HG03039 (cell line): ENCODE results near the gene LGI2.

Experiments
- ATAC-seq: cut with Tn5 transposase; IDR thresholded peaks from one replicate; pipeline ENCODE4 v1.9.1; 2021; ENCODE audit warnings: mild to moderate bottlenecking, moderate library complexity; ENCODE audit not compliant: unreplicated experiment

Gene LGI2

DNA sequence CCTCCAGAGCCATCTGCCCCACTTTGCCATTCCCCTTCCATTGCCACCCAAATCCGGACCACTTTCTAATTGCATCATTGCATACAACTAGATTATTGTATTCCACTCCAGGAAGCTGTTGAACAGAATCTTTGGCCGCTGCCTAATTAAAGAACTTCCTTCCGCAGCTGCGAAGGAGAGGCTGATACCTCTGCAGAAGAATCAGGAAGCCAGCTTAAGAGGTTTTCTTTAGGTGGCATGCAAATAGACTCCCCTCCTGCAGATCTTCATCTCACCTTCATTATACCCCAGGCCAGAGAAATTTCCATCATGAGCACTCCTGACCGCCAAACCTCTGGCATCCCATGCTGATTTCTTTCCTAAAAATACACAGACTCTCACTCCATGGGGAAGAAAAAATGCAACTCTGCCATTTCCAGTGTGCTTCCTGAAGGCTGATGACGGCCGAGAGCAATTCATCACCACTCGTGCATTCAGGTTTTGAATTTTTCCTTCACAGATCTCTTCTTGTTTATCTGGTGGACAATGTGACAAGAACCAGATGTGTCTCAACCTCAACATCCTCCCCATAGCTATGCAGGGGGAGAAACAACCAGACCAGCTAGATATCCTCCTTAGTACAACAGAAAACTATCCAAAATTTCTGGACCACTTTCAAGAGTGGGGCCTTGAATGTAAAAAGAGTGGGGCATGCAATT, 31.2 kb downstream of the LGI2 start:
- no peak for ATAC-seq

DNA sequence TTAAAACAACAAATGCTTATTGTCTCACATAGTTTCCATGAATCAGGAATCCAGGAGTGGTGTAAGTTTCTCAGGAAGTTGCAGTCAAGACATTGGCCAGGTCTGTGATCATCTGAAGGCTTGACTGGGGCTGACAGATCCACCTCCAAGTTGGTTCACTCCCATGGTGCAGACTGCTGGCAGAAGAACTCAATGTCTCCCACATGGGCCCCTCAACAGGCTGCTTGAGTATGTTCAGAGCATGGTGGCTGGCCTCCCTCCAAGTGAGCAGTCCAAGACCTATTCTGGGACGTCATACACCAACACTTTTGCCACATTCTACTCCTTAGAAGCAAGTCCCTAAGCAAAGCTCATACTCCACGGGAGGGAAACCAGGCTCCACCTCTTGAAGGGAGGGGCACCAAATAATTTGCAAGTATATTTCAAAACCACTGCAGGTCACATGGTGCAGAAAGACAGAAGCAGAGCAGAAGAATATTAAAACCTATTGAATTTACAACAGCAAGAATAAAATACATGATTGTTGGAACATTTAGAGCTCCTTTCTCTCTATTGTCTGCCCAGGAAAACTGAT, 35.3 kb downstream of the LGI2 start:
- no peak for ATAC-seq

DNA sequence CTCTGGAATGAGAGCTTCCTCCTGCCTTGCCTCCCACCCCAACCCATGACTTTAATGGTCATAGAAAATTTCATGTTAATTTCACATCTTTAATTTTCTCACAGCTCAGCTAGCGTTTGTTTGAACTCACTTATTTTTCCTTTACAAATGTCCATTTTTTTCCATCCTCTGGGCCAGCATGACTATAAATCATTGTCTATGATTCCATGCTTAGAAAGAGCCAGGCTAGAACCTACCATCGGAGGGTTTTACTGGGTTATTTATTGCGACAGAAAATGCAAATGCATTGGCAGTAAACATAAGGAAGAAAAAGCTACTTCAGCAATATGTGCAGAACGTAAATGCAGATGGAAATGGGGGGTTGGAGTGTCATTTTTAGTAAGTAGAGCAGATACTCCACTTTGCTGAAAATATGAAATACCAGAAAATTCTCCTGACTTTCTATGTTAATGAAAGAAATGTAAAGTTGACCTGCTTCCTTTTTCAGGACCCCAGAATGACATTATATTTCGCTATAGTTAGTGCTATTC, 37.1 kb downstream of the LGI2 start:
- ATAC-seq: no peak

DNA sequence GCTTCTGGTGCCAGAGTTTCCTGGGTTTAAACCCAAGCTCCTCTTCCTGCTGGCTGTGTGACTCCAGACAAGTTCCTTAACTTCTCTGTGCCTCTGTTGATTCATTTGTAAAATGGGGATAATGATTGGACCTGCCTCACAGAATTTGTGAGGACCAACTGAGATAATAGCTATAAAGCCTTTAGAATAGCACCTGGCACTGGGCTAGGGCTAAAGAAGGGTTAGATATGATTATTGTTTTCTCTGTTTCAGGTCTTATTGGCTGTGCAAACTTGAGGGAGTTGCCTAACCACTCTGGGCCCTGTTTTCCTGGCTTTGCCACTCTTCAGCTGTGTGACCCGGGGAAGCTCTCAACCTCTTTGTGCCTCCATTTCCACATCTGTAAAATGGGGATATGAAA, 37.8 kb downstream of the LGI2 start:
- no peak for ATAC-seq

DNA sequence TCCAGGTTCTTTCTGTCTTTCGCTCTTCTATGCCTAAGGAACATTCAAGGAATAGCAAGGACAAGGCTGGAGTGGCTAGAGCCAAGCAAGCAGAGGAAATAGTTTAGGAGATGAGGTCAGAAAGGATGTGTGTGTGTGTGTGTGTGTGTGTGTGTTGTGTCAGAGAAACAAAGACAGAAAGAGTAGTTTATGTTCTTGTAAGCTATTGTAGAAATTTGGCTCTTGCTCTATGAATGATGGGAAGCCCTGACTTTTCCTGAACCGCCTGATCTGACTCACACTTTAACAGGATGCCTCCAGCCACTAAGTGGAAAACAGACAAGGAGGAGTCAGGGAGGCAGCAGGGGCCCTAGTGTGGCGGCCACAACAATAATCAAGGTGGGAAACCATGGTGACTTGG, 39.7 kb downstream of the LGI2 start:
- ATAC-seq: no peak

DNA sequence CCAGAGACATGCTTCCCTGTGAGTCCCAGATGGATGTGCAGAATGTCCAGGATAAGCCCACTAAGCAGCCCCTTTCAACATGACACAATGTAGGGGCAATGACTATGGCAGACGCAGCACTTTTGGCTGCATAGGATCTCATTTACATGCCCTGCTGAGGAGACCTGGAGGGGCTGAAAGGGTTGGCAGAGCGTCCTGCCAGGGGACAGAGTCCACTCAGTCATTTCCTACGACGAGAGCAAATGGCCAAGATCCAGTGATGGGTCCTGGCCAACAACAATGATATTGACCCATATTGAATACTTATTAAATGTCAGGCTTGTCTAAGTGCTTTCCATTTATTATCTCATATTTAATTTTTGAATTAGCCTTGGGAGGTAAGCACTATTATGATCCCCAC, 41.4 kb downstream of the LGI2 start:
- no peak for ATAC-seq

DNA sequence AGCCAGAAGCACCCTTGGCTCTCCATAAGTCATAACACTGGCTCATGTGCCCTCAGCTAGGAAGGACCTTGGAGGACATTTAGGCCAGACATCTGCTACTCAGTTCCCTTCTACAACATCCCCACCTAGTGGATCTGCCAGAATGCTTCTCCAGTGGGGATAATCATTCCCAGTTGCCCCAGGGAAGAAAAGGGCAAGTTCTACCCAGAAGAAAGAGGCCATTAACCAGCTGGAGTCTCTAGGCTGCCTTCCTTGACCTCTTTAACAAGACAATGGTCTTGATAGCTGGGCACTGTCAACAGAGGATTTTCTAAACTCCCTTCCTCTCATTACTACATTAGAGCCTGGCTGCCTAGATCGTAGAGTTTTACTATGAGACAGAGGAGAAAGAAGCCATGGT, 42.0 kb downstream of the LGI2 start:
- ATAC-seq: no peak

DNA sequence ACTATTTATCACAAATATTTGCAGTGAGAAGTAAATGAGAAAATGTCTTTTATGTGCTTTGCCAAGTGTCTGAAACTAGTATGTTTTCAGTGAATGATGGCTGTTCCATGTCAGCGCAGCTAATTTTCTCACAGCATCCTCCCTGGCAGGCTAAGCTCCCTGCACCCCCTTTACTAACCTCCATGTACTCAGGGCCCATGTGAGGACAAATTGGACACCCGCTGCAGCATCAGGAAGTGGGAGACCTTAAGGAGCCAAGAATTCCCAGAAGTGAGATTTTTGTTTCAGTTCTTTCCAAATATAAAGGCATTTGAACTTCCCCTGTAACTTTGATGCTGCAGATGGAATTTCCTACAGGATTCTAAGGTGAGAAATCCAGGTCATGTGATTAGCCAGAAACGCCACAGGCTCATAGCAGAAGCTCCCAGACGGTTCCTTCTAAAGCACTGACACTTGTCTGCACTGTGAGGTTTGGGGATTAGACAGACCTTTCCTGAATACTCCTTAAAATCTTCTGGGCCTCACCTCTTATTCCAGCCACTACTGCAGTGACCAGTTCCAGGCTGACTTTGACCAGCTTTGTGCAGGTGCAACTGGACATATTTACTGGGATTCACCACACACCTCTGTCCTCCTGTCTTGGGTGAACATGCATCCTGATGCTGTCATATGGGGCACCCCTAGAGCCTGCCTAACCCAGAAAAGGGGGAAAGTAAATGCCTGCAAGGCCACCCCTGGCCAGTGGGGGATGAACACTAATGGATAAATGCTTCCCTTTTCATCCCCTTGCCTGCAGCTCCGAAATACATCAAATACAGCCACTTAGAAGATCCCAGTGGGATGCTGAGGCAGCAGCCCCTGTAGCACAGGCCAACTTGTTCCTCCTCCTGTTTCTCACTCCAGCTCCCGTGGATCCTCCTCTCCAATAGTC, 45.9 kb downstream of the LGI2 start:
- no peak for ATAC-seq

DNA sequence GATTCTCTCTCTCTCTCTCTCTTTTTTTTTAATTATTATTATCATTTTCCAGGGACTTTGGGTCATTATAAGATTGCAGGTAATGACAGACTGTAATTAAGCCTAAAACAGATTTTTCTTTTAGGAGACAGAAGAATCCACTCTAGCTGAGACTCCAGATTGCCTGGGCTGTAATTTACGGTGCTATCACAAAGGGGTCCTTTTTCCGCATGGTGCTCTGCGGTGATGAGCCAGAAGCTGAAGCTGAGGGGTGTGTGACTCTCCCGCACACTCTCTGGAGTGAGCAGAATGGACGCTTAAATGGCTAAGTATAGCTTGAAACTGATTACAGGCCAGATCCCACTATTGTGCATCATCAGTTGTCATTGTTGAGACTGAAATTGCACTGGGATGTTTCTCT, 50.0 kb downstream of the LGI2 start:
- ATAC-seq: no peak

DNA sequence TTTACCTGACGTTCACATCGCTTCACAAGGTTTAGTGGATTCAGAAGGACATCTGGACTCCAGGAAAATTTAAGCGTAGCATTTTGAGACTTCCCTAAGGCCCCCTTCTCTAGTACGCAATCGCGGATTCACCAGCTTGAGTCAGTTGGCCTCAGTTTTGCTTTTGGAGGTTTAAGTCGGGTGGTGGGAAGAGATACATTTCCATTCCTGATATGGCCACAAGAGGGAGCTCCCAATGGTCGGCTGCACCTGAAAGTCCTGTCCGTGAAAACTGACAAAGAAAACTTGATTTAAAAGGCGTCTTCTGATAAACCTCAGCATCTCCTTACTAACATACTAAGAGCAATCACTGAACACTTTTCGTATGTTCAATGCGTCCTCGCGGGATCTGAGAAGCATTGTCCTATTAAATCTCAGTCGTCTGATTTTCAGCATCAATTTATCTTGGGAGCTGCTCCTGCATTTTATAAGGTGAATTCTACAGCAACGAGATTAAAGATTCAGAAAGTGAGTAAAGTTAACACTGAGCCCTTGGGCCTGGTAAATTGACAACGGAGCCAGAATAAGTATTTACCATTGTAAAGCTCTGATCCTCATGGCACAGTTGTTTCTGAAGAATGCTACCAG, 50.6 kb downstream of the LGI2 start:
- ATAC-seq: peak; percentile 74

DNA sequence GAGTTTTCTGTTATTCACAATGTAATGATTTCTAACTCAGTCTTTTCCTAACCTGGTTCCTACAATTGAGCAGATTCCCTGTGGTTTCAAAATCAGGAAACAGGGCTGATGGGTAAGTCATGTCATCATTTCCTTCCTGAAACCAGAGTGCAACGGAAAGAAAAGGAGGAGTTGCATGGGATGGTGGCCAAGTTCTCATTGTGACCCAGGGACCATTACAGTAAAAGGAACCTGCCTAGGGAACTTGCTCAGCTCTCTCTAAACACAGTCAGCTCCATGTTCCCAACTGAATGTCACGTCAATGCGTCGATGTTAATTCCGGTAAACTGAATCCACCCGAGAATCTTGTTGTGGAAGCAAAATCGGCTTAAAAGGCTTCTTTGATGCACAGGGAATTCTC, 51.2 kb downstream of the LGI2 start:
- no peak for ATAC-seq

DNA sequence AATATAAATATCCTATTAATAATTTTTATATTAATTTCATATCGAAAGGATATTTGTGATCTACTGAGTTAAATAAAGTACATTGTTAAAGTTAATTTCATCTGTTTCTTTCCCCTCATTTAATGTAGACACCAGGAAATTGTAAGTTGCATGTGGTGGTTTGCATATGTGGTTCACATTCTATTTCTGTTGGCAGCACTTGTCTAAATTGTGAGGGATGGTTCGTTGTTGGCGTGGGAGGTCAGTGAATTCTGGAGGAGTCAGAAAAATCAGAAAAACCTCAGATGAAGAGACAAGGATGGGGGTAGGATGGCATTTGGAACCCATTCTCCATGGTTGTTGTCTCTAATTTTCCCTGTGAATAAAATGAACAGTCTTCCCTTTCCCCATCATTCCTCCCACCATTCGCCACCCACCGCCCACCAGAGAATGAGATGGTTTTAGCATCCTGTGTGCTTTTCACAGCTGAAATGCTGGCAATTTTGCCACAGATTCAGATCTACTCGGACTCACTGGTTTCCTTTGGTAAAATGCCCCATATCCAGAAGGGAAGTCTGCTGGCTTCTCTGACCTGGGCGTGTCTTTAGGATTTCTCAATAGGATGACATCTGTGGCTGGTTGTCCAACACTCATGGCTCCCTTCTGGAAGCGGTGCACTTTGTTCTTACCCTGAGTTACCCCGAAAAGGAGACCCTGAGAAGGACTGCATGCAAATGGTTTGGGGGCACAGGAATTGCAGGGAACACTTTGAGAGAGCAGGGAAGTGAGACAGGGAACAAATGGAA, 52.3 kb downstream of the LGI2 start:
- no peak for ATAC-seq

DNA sequence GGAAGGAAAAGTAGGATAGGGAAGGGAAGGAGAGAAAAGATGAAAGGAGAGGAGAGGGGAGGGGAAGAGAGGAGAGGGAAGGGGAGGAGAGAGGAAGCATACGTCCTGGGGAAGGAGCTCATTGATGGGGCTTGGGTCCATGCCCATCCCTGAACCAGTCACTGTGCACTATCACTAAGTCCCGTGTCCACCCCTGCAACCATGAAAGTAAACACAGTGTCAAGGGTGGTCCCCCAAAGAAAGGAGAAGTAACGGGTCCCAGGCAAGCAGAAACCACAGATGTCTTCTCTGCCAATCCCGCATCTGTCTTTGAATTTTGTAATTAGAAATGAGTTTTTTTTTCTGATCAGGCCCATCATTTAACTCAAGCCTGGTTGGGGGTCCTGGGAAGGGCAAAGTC, 55.2 kb downstream of the LGI2 start:
- no peak for ATAC-seq

DNA sequence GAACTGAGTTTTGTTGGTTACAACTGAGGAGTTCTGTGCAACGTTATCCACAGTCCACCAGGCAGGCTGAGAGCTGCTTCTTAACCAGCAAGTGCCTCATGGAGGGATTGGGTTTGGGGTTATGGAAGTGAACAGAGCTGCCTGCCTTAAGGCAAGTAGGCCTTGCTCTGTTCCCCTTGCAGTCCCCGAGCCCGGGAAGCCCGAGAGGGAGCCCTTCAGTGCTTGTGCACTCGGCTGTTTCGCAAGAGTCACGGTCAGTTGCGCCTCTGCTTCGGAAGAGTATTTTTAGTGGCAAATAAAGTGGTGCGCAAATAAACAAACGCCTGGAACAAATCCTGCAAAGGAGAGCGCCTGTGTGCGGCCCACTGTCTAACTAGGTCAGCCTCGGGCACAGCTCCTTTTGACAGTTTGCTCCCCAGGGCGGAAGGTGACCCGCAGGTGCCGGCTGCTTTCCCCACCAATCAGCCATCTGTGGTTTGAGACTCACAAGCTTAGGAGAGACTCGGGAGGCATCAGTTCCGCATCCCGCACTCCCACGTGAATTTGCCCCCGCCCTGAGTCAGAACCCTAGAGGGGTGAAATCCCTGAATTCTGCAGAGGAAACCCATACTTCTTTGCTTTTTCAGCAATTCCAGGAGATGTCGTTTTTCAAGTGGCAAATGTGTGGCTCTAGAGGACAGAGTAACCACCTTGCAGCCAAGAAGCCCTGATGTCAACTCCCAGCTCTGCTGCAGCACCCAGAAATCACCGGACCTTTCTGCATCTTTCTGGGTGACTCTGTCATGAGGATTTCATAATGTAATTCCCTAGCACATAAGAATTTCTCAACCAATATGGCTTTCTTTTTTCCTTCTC, 56.8 kb downstream of the LGI2 start:
- no peak for ATAC-seq

DNA sequence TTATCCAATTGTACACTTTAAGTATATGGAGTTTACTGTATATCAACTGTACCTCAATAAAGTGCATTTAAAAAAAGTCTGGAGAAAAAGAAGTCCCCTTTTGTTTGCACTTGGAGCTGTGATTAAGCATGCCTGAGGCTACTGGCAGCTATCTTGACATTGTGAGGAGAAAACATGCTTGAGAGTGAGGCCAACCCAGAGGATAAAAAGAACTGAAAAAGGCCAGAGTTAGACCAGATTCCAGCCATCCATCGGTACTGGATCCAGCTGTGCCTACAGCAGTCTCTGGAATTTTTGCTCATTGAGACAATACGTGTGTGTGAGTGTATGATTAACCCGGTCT, 57.4 kb downstream of the LGI2 start:
- no peak for ATAC-seq

DNA sequence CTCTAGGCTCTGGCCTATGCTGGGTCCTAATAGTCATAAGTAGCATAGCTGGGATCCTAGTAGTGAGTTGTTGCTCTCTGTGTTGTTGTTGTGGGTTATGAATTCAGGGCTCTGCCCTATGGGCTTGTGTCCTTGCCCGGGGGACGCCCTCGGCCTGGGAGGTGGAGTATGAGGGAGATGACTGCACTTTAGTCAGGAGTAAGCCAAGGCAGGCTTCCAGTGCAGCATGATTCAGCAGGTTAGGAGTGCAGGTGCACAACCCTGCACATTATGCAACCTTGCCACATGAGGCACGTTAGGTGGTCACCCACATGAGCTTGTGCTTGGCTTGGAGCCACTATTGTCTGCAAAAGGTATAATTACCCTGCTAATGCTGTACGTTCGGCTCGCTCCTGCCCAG, 59.6 kb downstream of the LGI2 start:
- no peak for ATAC-seq

DNA sequence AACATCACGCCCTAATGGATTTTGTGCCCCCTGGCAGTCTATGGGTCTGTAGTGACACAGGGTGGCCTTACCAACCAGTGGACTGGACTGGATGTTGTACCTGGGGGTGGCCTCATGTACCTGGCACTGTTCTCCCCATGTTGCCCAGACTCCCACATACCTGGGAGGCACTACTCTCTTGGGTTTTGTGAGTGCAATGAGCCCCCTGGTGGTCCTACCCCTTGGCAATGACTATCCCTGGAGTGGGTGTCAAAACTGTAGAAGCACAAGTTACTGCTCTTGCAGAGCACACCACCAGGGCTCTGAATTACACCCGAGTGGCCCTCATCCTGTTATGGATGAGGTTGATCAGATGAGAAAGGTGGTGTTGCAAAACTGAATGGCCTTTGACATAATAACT, 60.1 kb downstream of the LGI2 start:
- ATAC-seq: no peak

DNA sequence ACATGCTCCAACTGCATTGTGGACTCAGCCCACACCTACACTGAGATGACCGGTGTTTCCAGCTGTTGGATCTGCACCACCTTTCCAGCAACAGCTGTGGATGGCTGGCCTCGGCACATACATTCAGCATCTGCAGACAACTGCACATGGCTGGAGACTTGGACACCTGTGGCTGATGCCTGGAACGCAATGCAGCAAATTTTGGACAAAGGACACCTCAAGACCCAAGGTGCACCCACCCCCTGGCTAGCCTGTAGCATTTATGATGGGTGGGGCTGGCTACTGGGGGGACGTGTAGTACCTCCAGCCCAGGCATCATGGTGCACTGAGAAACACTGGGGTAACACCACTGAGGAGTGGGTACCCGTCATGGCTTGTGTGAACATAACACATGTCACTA, 60.6 kb downstream of the LGI2 start:
- no peak for ATAC-seq

DNA sequence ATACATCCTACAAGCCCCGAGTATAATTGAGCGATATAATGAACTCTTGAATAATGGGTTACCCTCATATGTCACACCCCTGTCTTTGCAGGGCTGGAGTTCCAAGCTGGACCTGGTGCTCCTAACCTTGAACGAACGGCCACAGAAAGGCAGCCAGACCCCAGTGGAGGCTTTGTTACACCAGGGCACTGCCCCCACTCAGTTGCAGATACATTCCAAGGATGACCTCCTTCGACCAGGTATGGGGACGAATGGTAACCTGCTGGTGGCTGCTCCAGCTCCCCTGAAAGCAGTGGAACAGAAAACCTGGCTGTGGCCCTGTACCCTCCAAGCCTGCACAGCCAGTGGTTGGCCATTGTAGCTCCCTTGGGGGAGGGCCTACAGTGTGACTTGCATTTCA, 61.3 kb downstream of the LGI2 start:
- ATAC-seq: no peak

DNA sequence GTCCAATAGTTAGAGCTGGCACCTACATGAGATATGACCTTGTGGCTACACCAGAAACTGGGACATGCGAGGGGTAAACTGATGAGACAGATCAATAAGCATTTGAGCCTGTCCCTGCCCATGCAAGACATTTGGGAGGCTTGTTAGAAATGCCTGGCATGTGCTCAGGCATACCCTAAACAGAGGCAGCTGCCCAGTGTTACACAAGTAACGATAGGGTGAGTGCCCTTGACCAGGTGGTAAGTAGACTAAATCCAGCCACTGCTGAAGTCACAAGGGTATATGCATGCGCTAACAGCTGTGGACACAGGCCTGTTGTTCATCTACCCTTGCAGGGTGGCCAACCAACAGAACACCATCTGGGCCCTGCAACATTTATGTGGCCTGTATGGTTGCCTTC, 61.8 kb downstream of the LGI2 start:
- no peak for ATAC-seq
